RWPE2 (cell line): ENCODE data around the gene PSME3.

ENCODE experiments used
- ATAC-seq: fragments of 200-7000 bp; cut with Tn5 transposase; 3 replicates; pipeline ENCODE4 v1.9.1; 2021; ENCODE audit warnings: low read depth
- DNase-seq: peaks from one replicate; pipeline ENCODE4 v3.0.0-alpha.2; 2020; ENCODE audit warnings: low spot score
- H3K27ac ChIP-seq: fragments of 450-650 bp; 2 replicates; pipeline ENCODE4 v1.5.1; 2017; ENCODE audit warnings: mild to moderate bottlenecking; ENCODE audit not compliant: poor library complexity, severe bottlenecking
- H3K27me3 ChIP-seq: fragments of 250-450 bp; sonication (Bioruptor Pico); 2 replicates; pipeline ENCODE4 v1.5.1; 2021; ENCODE audit warnings: mild to moderate bottlenecking, moderate library complexity; ENCODE audit not compliant: insufficient read depth, poor library complexity, severe bottlenecking
- H3K36me3 ChIP-seq: fragments of 250-450 bp; sonication (Bioruptor Pico); 2 replicates; pipeline ENCODE4 v1.5.1; 2020; ENCODE audit warnings: low read depth, mild to moderate bottlenecking, moderate library complexity
- H3K4me1 ChIP-seq: fragments of 250-450 bp; sonication (Bioruptor Pico); 2 replicates; pipeline ENCODE4 v1.5.1; 2021; ENCODE audit warnings: mild to moderate bottlenecking, moderate library complexity; ENCODE audit not compliant: insufficient read depth, poor library complexity, severe bottlenecking
- H3K4me3 ChIP-seq: fragments of 250-450 bp; sonication (Bioruptor Pico); 2 replicates; pipeline ENCODE4 v1.5.1; 2021; ENCODE audit warnings: mild to moderate bottlenecking, moderate library complexity; ENCODE audit not compliant: severe bottlenecking
- H3K9me3 ChIP-seq: fragments of 250-450 bp; sonication (Bioruptor Pico); 2 replicates; pipeline ENCODE4 v1.5.1; 2021; ENCODE audit warnings: mild to moderate bottlenecking, moderate library complexity; ENCODE audit not compliant: severe bottlenecking
- TF ChIP-seq, protein P1 (sequence below): fragments of 450-650 bp; IDR thresholded peaks from one replicate; pipeline ENCODE4 v1.5.1; 2017; ENCODE audit warnings: mild to moderate bottlenecking, moderate library complexity; ENCODE audit not compliant: poor library complexity, severe bottlenecking

Gene PSME3

DNA sequence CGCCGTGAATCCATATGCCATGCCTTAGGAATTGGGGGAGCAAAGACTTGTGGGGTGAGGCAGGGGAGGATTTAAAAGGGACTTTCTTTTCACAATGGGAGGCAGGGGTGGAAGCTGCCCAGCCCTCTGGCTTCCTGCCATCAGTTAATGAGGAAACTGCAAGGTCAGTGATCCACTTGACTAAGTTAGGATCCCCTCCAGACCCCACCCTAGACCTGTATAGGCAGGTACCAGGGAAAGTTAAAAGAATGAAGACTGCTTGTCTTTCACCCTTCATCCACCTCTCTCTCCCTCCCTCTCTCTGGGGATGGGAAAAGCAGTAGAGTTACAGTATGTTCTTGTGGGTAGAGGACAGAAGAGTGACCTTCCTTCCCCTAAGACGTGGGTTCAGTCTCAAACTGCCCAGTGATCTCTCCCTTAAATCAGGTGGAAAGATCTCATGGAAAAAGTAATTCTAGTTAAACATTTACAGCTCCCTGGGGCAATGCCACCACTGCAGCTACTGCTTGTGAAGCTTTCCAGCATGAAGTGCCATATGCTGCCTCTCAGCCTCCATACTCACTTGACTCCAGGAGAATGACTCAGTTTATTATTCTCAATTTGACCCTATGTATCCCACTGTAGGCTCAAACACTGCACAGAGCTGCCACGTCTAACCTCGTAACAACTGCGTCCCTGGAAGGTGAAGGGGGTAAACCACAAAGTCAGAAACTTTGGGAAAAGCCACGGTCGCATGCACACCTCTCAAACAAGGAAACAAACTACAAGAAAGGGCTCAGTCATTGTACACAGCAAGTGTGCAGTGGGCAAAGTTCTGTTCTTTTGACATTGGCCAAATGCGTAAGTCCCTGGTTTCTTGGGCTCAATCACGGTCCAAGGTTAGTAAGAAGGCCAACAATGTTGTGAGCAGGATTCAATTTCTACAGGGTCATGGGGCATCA is 35.9 kb upstream of the PSME3 start:
- Histone ChIP-seq H3K36me3 (peaks cover 8% of the 10 kb centered on the region; the same call in 1 of the 2 replicates), H3K4me3 (peak overlapping the region; percentile 60), H3K9me3 (no peaks in the 10 kb centered on the region), H3K27me3 (no peaks in the 10 kb centered on the region), H3K4me1 (peaks cover 9% of the 10 kb centered on the region), H3K27ac (peak overlapping the region; percentile 24)
- TF ChIP-seq, protein P1, sequence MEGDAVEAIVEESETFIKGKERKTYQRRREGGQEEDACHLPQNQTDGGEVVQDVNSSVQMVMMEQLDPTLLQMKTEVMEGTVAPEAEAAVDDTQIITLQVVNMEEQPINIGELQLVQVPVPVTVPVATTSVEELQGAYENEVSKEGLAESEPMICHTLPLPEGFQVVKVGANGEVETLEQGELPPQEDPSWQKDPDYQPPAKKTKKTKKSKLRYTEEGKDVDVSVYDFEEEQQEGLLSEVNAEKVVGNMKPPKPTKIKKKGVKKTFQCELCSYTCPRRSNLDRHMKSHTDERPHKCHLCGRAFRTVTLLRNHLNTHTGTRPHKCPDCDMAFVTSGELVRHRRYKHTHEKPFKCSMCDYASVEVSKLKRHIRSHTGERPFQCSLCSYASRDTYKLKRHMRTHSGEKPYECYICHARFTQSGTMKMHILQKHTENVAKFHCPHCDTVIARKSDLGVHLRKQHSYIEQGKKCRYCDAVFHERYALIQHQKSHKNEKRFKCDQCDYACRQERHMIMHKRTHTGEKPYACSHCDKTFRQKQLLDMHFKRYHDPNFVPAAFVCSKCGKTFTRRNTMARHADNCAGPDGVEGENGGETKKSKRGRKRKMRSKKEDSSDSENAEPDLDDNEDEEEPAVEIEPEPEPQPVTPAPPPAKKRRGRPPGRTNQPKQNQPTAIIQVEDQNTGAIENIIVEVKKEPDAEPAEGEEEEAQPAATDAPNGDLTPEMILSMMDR: no peak
- ATAC-seq: no peak
- DNase-seq: no peak

- Histone ChIP-seq H3K27ac (peak overlapping the region; percentile 24), H3K9me3 (no peaks in the 10 kb centered on the region), H3K27me3 (no peaks in the 10 kb centered on the region), H3K4me1 (peaks cover 9% of the 10 kb centered on the region), H3K36me3 (peaks cover 8% of the 10 kb centered on the region; the same call in 1 of the 2 replicates), H3K4me3 (peak overlapping the region; percentile 60)
- ATAC-seq (no peak), DNase-seq (no peak)
- TF ChIP-seq, protein P1: no peak
Observed at GRCh38 chr17:42798011-42798382, 35.2 kb upstream of the PSME3 start.

GRCh38 chr17:42798383-42799380 is 34.5 kb upstream of the PSME3 start, which contains the start of the genes CNTD1 and COA3:
Gene CNTD1, plus strand, starts transcription at chr17:42798861. Its CDS starts 207 bp downstream, at chr17:42799068.
Gene COA3, minus strand, starts transcription at chr17:42798704. Its CDS starts 23 bp downstream, at chr17:42798681.
- Histone ChIP-seq H3K4me1 (peaks cover 9% of the 10 kb centered on the region), H3K27ac (peak within 1 kb of the TSS; percentile 24), H3K36me3 (peaks cover 8% of the 10 kb centered on the region; the same call in 1 of the 2 replicates), H3K27me3 (no peaks in the 10 kb centered on the region), H3K9me3 (no peaks in the 10 kb centered on the region), H3K4me3 (peak within 1 kb of the TSS; percentile 60)
- TF ChIP-seq, protein P1: no peak
- DNase-seq (peak; percentile 87), ATAC-seq (peak; percentile 98)

DNA sequence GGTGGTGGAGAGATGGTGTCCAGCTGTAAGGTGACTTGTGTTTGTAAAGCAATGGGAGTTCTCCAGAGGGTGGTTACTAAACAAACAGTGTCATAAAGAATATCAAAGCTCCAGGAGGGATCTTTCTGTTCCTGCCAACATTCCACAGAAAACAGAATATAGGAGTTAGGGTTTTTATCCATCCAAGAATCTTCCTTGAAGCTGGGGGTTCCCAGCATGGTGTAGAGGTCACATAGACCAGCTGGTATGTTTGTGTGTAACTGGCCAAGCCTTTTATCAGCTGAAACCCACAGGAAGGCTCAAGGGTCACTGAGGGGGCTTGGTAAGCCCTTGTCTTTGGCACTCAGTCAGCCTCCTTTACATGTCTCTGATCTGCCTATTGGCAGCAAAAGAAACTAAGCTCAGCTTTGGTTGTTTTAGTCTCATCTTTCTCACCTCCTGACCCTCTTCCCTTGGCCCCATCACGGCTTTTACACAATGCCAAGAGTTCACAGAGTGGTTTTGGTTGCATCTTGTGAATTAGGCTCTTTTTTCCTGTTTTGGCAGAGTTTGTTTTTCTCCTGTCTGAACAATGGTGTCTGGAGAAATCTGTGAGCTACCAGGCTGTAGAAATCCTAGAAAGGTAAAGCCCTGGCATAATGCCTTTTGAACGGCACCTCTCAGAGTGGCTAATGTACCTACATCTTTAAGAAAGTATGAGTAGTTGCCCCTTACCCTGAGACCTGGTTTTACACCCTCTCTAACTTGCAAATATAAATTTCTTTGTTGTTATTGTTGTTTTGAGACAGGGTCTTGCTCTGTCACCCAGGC is 29.9 kb upstream of the PSME3 start:
- H3K4me3 ChIP-seq: no peak overlapping the region
- H3K27ac ChIP-seq: no peak overlapping the region
- no peaks in the 10 kb centered on the region for H3K4me1 ChIP-seq
- TF ChIP-seq, protein P1: no peak
- no peaks in the 10 kb centered on the region for H3K36me3 ChIP-seq
- H3K27me3 ChIP-seq: no peaks in the 10 kb centered on the region
- DNase-seq (no peak), ATAC-seq (no peak)
- H3K9me3 ChIP-seq: no peaks in the 10 kb centered on the region
